HT1080 (cell line): ENCODE results near the gene HOXA11. TPM values are rescaled to one million over a fixed set of nuclear protein-coding genes. Genes with fewer than 3 reads are reported as not detected.

ENCODE experiments used
- DNase-seq: peaks from one replicate; pipeline ENCODE4 v3.0.0-alpha.2; 2015; ENCODE audit warnings: low read depth
- total RNA-seq: library from RNA; depleted of rRNA; stranded (reverse); fragments of >200 nt; shearing (Covaris generic); gene quantifications from 2 replicates; pipeline ENCODE4 v1.2.3, GENCODE V29; 2014

The HOXA11 gene
- total RNA-seq, 1 experiment from 2014 or later, result not detected

DNA sequence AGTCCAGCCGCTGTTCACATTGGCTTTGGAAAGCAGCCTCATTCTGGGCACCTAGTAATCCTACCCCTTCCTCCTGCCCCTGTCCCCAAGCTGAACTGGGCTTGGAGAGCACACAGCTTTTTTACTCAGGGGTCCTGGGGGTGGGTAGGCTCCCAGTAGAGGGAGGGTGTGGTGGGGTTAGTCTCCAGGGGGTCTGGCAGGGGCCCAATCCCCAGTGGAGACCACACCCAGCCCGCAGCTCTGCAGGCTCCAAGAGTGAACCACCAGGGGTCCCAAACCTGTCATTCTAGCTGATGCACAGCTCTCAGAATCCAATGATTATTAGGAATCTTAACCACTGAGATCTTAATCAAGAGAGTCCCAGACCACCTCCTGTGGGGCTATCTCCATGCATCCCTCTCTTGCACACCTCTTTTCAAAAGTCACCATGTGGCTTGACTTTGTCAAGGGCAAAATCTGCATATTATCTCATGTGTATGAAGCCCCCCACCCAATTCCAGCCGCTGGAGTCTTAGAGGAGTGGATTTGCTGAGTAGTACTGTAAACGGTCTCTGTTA is 2.7 kb downstream of the HOXA11 start:
- DNase-seq, result no peak

DNA sequence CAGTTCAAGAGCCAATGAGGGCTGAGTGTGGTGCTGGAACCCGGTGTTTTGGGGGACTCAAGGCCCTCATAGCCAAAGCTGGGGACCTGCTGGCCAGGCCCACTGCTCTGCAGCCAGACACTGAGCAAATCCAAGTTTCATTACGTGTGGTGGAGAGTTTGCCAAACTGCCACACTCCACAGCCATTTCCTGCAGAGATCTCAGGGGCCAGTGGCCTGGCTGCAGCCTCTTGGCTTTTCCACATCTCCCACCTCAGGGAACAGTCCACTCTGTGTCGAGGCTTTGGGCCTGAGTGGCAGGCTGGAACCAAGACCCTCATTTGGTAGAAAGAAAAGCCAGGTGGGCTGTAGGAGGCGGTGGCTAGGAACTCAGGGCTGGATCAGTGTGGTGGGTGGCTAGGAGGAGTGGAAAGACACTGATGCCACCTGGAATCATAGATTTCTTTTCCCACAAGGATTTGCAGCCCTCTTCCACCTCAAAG is 3.2 kb downstream of the HOXA11 start:
- no peak for DNase-seq

DNA sequence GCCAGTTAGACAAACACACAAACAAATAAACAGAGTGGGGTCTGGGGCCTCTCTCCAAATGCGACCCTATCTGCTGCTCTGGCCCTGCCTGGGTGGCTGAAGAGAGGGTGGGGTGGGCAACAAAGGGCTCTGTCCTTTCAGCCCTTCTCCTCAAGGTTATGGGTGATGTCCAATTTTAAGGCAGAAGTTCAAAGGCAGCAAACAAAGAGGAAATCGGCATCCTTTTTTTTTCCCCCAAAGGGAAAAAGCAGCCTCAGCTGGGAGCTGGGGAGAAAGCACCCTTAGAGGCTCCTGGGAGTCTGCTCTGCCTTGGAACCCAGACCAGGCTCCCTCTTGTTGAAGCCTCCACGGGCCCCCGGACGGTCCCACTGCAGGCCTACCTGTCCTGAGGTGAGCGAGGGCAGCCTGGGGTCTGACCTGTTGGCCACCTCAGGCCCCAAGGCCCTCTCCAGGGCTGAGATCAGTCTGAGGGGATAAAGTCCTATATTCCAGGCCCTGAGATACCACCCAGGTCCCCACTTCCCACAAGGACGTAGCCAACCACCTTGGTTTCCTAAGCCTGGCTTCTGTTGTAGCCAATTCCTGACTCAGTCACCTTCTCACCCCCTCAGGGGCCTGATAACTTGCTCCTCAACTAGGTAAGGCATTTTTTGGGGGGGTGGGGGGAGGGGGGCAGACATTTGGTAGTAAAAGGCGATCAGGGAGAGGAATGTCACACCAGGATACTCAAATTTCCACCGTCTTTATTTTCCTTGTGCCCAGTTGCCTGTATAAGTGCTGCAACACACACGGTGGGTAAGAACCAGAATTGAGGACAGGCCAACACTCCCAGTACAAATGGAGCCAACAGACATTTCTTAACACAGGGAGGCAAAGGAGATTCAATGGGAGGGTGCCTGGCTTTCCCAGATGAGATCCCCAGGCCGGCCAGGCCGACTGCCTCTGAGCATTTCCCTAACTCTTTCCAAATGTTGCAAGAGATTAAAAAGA is 4.3 kb downstream of the HOXA11 start:
- no peak for DNase-seq

DNA sequence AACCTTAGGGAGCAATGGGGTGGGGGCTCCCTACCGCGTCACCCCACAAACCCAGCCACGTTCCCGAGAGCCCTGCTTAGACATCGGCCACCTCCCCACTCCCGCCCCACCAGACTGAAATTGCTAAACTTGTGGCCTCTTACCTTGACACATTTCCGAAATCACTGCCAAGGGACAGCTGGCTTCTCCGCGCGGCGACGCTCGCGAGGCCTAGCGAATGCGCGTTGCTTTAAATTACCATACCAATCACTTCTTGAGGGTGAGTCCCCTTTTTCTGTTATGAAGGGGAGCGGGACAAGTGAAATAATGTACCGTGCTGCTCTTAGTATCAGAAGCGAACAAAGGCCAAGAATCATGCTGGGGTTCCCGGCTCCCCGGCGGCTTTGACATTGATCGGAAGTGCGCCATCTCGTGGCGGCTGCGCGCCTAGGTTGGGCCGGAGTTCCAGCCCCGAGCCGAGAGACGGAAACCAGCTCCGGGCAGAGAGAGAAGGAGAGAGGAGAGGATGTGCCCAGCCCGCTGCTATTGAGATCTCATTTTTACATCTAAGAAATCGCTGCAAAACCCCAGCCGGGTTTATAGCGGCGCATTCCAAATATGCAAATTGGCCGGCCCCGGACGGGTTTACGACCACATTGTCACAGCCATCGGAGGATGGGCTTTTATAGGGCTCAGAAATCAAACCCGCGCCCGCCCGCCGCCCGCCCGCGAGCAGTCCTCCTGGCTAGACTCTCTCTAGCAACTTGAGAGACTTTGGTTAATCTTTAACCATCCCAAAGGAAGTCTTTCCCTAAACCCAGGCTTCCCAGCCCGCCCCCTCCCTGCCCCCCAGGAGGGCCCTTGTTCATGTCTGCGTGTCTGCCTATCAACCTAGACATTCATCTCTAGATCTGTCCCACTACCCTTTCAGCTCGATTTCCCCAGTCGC is 5.3 kb downstream of the HOXA11 start:
- no peak for DNase-seq

DNA sequence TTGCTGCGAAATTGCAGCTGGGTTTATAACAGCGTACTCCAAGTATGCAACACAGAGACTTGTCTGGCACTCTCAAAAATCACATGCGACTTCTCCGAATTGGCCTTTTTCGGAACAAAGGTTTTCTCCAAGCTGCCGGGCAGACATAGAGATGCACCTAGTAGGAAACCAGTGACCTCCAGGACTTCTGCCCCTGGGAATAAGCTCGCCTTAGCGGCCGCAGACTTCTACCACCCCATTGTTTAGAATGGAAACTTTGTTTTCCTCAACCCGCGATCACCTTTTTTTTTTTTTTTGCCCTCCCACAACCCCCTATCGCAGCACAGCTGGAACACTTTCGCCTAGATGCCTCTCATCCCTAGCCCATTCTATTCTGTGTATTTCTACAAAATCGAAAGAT is 6.0 kb downstream of the HOXA11 start:
- no peak for DNase-seq

DNA sequence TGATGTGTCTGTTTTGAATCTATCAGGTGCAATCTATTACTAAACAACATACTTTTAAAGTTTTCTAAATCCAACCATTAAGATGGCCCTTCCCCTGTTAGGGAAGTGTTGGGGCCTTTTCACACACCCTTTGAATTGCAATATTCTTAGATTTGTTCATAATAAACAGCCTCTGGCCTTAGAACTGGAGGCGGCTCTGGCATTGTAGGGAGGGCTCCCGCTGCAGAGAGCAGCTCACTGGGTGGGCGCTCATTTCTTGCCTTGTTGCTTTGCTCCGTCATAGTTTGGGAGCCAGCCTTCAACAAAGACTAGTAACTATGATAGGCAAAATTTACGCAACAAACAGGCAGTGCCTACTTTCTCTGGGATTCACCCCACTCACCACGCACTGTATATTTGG is 6.7 kb downstream of the HOXA11 start:
- DNase-seq, result no peak

DNA sequence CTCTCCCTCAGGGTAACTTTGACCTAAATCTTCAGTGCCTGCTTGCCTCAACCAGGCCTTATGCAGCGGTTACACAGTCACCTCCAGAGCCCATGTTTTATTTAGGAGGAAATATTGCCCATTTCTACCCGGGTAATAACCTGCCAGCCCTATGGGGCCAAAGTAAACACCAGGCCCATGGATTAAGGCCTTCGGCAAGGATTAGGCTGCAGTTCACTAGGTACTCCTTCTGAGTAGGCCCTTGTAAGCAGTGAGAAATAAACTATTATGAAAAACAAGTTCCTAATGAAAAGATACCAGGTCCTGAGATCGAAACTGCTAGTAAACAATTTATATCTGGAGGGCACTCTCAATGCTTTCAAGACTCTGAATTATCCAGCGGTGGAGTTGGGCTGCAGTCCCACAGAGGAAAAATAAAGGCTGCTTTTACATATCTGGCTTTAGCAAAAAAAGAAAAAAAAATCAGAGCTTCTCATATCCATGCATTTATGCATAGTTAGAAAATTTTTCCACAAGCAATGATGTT is 7.2 kb downstream of the HOXA11 start:
- DNase-seq, result no peak

DNA sequence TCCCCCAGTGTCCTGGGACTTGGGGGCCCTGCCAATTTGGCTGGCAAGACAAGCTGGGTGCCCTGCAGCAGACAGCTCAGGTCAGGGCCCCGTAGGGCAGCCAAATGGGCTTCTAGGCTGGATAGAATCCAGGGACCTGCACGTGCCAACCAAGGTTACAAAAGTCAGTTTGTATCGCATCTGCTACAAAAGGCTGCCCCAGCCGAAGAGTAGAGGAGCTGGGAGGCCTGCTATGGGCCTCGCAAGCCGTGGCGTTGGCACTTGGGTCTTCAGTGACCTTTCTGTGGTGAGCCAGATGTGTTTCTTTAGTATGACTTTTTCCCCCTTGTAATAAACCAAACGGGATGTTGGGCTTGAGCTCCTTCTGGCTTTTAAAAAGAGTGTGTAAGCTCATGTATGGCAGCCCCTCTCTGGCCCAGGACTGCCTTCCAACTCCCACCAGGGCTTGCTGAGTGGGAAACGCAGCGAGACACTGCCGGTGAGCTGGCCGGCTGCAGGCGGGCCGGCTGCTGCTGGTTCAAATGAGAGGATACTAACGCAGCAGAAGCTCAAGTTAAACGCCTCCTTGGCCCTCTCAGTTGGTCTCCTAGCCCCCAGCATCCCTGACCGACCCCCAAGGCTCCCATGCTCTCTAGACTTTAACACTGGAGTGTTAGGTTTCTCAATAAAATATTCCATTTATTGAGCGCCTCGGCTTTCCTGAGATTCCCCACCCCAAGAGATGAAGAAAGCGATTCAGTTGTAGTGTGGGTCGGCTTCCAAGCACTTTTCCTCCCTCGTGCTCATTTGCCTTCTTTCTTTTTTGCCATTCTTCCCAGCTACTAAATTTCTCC is 7.9 kb downstream of the HOXA11 start:
- no peak for DNase-seq

DNA sequence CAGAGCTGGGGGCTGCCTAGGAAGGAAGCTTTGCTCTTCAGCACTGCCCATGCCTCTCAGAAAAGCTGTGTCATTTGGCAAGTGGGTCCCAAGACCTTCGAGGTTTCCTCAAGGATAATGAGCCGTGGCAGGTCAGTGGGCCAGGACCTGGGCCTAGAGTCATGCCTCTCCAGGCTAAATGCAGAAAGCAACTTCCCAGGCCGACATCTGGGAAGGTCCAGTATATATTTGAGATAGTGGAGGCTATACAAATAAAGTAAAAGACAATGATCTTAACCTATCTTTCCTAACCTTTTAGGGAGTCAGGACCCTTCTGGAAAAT is 8.5 kb downstream of the HOXA11 start:
- DNase-seq, result no peak

DNA sequence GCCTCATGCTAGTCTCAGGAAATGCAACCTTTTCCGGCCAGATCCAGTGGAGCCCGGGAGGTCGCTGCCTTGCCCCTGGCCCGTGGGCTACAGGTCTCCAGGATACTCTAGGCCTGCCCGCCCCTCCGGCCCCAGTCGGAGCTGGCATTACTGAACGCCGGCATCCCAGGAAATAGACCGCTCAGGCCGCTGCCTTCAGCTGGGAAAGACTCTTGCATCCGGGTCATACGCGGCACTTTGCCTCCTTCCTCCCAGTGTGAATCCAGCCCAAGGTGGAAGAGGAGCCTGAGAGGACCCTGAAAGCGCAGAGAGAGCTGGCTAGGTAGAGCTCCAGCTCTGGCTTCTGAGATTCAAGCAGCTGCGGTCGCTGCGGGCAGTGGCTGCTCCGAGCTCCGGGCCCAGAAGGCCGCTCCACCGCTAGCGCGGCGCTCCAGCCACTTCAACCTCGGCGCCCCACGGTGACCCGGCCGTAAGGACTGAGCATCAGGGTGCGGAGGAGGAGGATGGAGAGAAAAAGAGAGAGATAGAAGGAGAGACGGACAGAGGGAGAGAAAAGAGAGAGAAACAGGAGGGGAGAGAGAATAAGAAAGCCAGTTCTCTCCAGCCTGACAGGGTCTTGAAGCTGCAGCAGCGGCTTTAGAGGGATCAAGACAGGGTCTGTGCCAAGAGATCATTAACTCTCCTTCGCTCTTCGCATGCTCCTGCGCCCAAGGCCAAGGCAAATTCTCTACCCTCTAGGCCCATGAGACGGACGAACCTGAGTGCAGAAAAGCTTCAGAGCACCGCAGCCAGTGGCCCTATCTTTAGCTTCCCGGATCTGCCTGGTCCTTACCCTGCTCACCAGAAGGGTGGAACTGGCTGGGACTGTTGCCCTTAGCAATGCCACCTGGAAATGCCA is 9.2 kb downstream of the HOXA11 start:
- DNase-seq, result no peak

DNA sequence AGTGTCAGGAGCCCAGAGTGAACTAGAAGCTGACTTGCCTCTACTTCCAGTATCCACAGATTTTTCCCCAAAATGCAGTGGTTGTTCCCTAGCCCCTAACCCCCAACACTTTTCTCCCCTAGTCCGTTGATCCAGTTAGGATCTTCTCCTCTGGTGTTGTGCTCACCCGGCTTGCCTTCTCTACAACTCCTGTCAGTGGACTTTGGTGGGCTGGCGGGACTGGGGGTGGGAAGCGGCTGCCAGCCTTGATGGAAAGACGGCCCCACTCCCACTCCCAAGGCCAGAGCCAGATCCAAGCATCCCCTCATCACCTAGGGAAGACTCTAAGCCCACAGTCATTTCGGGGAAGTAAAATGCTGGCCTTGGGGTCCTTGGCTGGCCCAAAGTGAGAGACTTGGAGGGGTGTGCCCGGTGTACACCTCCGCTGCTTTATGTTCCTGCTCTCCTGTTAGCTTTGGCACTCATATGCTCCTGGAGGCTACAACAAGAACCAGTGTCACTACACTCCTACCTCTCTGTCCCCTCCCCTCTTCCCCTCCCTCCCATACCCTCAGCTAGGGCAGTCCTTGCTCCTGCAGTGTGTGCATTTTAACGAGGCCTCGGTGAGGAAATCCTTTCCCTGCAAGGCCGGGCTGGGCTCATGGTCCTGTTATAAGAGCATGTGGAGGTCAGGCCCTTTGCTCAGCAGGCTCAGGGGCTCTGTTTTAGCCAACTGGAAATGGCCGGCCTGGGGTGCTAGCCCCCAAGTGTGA is 10.0 kb downstream of the HOXA11 start:
- DNase-seq, result no peak

DNA sequence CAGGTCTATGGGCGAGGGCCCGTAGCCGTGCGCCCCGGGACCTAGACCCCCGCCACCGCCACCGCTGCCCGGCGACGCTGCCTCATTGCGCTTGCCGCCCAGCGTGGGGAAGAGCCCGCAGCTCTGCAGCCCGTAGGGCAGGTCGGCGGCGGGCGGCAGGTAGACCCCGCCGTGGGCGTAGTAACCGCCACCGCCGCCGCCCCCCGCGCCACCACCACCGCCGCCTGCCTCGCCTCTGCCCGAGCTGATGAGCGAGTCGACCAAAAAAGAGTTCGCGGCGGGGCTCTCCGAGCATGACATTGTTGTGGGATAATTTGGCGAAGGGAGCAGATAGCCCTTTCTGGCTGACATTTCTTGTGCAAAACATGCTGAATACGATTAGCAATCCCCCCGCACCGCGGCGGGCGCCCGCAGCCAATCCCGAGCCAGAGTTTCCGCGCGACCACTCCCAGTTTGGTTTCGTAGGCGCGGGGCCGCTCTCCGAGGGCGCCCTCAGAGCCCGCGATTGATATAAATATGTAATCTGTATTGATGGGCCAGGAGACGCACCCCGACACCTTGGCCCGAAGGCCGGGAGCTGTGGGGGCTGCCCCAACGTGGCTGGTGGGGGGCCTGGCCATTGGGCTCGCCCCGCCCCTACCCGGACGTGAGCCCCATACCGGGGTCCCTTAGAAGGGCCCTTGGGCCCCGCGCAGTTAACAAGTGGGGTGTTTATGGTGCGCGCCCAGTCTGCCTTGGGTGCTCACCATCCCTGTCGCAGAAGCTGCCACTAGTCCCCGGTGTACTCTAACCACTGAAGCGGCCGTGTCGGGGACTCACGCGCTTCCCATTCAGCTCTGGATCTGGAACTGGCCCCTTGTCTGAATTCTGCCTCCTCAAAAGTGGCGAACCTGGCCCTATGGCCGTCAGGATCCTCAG is 10.8 kb downstream of the HOXA11 start, which contains the start of gene HOXA10:
TSS of gene HOXA10 (minus strand) at position 365 of the 918 bp plus-strand sequence. CDS start at position 351, 14 bp downstream.
- DNase-seq, result no peak

DNA sequence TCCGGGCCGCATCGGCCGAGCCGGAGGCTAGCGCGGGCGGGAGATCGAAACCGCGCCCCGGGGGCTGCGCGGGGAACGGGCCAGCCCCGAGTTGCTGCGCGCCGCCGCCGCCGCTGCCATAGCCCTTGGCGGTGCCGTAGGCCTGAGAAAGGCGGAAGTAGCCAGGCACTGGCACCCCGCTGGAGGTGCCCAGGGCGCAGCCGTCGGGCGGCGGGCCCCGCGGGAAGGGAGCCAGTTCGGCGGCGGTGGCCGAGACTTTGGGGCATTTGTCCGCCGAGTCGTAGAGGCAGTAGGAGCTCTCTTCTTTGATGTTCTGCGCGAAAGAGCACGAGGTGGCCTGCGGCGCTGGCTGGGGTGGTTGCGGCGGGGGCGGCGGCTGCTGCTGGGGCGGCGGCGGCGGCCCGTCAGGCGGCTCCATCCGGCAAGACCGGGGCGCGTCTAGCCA is 11.5 kb downstream of the HOXA11 start:
- DNase-seq, result no peak

DNA sequence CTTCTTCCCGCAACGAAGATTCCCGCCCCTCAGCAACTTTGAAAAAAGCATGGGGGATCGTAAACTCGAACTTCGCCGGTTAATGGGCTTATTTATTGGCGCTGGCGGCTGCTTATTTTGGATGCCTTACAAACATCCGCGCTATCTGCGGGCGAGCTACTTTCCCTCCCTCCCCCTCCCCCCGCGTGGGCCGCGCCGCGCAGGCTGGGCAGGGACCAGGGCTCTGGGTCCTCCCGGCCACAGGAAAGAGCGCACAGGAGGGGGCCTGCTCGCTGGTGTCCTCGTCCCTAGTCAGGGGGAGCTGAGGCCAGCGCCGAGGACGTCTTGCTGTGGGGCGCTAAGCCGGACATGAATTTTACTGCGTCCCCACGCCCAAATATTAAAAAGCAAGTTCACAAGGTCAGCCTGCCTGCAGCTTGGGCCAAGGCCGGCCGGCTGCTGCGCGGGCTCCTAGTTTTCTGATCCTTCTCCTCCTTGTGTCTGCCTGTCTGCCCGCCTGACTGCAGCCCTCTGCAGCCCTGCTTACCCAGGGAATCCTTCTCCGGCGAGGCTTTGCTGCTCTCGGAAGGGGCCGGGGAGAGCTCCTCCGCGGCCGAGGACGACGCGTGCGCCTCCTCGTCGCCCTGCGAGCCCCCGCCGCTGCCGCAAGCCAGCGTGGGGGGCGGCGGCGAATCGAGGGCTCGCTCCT is 12.1 kb downstream of the HOXA11 start:
- DNase-seq, result peak; percentile 66

DNA sequence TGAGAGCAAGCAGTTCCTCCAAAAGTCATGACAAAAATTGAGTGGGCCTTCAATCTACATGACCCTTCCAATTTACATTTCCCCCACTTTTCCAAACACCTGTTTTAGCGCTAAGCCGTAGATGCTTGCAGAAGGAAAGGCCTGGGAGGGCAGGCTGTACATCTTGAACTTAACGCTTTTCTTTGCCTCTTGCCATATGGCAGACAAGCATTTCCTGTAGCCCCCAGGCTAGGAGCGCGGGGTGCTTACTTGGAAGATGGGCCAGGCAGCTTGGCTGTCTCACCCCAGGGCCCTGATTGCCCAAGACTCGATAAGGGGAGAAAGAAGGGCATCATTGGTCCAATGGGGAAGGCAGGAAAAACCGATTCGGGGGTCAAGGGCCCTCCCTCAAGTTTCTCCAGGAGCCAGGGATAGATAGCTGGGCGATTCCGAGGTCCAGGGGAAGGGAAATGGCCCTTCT is 12.7 kb downstream of the HOXA11 start:
- peak; percentile 38 for DNase-seq

DNA sequence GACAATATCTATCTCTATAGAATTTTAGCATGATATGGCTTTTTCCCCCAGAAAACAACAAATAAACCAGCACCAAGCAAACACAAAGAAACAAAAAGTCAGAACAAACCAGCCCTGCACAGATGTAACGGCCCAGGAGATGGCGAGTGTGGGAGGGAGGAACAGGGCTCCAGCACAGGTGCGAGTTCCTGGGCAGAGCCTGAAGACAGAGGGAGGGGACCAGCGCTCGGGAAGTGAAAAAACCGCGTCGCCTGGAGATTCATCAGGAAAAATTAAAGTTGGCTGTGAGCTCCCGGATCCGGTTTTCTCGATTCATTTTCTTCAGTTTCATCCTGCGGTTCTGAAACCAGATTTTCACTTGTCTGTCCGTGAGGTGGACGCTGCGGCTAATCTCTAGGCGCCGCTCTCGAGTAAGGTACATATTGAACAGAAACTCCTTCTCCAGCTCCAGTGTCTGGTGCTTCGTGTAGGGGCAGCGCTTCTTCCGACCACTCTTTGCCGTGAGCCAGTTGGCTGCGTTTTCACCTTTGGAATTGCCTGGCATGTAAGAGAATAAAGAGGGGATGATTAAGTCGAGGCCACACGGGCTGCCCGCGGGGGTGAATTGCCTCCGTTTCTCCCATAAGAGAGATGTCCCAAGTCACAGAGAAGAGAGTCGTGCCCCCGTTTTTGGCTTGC is 13.3 kb downstream of the HOXA11 start:
- DNase-seq, result peak; percentile 67
